Lung (tissue), 12 donors: ENCODE measurements around the gene SAYSD1. TPM values are rescaled to one million over a fixed set of nuclear protein-coding genes. Genes with fewer than 3 reads are reported as not detected.

Experiments
- ATAC-seq: fragments of 200-7000 bp; cut with Tn5 transposase; one replicate; pipeline ENCODE4 v1.9.1; 2020; ENCODE audit warnings: moderate number of reproducible peaks; ENCODE audit not compliant: insufficient read depth, low FRiP score
- DNase-seq, 3 donors: peaks; one replicate each; pipeline ENCODE4 v3.0.0-alpha.2; 2013 to 2017
- H3K27ac ChIP-seq, 2 donors: one replicate each; pipeline ENCODE4 v1.5.1; 2013; ENCODE audit warnings: mild to moderate bottlenecking in 2 of 2, moderate library complexity in 2 of 2, control low read depth in 1 of 2, inconsistent platforms in 1 of 2, low read depth in 1 of 2, low read length in 1 of 2
- H3K27me3 ChIP-seq, 3 donors: one replicate each; pipeline ENCODE4 v1.5.1; 2013; ENCODE audit warnings: low read length in 2 of 3; ENCODE audit not compliant: control insufficient read depth in 3 of 3, insufficient read depth in 3 of 3
- H3K36me3 ChIP-seq, 4 donors: one replicate each; pipeline ENCODE4 v1.5.1; 2013; ENCODE audit warnings: low read length in 4 of 4, mild to moderate bottlenecking in 1 of 4, moderate library complexity in 1 of 4; ENCODE audit not compliant: control insufficient read depth in 4 of 4, insufficient read depth in 4 of 4
- H3K4me1 ChIP-seq, 5 donors: one replicate each; pipeline ENCODE4 v1.5.1; 2013; ENCODE audit warnings: low read length in 5 of 5, mild to moderate bottlenecking in 2 of 5, moderate library complexity in 1 of 5; ENCODE audit not compliant: control insufficient read depth in 5 of 5, insufficient read depth in 5 of 5
- H3K4me3 ChIP-seq: one replicate; pipeline ENCODE4 v1.5.1; 2013; ENCODE audit warnings: mild to moderate bottlenecking, control low read depth, moderate library complexity
- H3K9ac ChIP-seq, 2 donors: one replicate each; pipeline ENCODE4 v1.5.1; 2013; ENCODE audit warnings: low read length in 2 of 2, control low read depth in 1 of 2; ENCODE audit not compliant: insufficient read depth in 1 of 2
- H3K9me3 ChIP-seq, 4 donors: one replicate each; pipeline ENCODE4 v1.5.1; 2013; ENCODE audit warnings: low read length in 3 of 4, mild to moderate bottlenecking in 1 of 4, moderate library complexity in 1 of 4; ENCODE audit not compliant: control insufficient read depth in 4 of 4, insufficient read depth in 3 of 4
- WGBS, 2 donors: extraction: QIAGEN DNeasy Blood & Tissue Kit; methylation state at CpG; one replicate each; pipeline ENCODE4 v1.1.7; 2013; 5-methylcytosine and 5-hydroxymethylcytosine counted together
- polyA plus RNA-seq, 2 donors: library from polyadenylated mRNA; stranded (reverse); fragments of 200-250 nt; gene quantifications; one replicate each; pipeline ENCODE4 v1.2.1, GENCODE V29; 2013
- total RNA-seq, 2 donors: library from RNA; depleted of rRNA in 1 of 2; stranded (reverse); fragments of >200 nt in 1 of 2; gene quantifications; one replicate each; pipeline ENCODE4 v1.2.1, GENCODE V29; 2014 to 2021
- TF ChIP-seq, protein P1 (sequence below): IDR thresholded peaks from 2 replicates; pipeline ENCODE4 v1.5.1; 2012; ENCODE audit warnings: mild to moderate bottlenecking; ENCODE audit errors: control extremely low read depth, extremely low read depth
- donor health status: control.
- donor health status: control.
- donor health status: Bipolar disorder and iron deficiency.
- donor health status: healthy.
- donor health status: DM: yes; HTN: yes; CAD: no.

Gene SAYSD1
- total and polyA plus RNA-seq, 4 donors, result 9.8 to 17.8 (median 16.5) TPM

DNA sequence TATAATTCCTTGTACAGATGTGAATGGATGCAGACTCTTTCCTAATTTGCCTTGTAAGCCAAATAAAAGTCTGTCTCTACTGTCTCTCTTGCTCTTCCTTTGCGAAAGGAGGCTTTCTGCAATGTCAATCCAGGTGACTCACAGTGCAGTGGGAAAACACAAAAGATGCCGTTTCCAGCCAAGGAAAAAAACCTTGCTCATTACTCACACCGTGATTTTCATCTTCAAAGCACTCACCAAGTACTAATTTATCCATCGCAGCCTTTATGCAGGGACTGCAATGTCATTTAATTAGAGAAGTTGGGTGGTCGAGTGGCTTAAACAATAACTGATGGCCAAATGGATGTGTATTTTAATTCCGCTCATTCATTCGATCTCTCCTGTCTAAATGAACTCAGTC, 23.8 kb downstream of the SAYSD1 start:
- H3K9ac ChIP-seq, result no peak overlapping the region
- TF ChIP-seq, protein P1, sequence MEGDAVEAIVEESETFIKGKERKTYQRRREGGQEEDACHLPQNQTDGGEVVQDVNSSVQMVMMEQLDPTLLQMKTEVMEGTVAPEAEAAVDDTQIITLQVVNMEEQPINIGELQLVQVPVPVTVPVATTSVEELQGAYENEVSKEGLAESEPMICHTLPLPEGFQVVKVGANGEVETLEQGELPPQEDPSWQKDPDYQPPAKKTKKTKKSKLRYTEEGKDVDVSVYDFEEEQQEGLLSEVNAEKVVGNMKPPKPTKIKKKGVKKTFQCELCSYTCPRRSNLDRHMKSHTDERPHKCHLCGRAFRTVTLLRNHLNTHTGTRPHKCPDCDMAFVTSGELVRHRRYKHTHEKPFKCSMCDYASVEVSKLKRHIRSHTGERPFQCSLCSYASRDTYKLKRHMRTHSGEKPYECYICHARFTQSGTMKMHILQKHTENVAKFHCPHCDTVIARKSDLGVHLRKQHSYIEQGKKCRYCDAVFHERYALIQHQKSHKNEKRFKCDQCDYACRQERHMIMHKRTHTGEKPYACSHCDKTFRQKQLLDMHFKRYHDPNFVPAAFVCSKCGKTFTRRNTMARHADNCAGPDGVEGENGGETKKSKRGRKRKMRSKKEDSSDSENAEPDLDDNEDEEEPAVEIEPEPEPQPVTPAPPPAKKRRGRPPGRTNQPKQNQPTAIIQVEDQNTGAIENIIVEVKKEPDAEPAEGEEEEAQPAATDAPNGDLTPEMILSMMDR, result no peak
- H3K36me3 ChIP-seq, result no peaks in the 10 kb centered on the region
- peaks cover 5 to 55% (median 11%) of the 10 kb centered on the region in 5 donors for H3K4me1 ChIP-seq
- WGBS, 2 donors, result 83 to 84% methylated on average over 7 of the region's 7 CpGs
- DNase-seq (no peak), ATAC-seq (no peak)
- peaks cover 0 to 2% (median 0%) of the 10 kb centered on the region in 4 donors for H3K9me3 ChIP-seq
- no peak overlapping the region for H3K27ac ChIP-seq
- no peaks in the 10 kb centered on the region for H3K27me3 ChIP-seq
- no peak overlapping the region for H3K4me3 ChIP-seq

DNA sequence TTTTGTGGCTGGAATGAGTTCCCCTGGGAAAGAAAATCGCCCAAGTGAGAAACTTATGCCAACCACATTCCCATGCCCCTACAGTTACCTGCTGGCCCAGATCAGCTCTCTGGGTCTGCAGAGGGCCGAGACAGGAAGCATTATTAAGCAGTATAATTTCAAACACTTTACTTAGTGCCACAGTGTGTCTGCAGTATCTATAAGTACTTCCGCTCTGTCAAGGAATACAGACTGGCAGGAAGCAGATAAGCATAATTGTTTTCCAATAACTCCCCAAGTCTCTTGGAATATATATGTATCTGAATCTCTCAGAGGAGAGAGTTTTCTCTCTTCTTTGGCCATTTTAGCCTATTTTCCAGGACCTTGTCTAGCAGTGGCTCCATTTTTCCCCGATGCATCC, 24.9 kb downstream of the SAYSD1 start:
- ATAC-seq, result no peak
- WGBS, 2 donors, result 31 to 46% methylated on average over 4 of the region's 4 CpGs
- Histone ChIP-seq H3K4me3 (no peak overlapping the region), H3K27ac (no peak overlapping the region), H3K27me3 (no peaks in the 10 kb centered on the region), H3K36me3 (no peaks in the 10 kb centered on the region), H3K4me1 (peaks cover 5 to 62% (median 11%) of the 10 kb centered on the region in 5 donors), H3K9me3 (peaks cover 0 to 2% (median 0%) of the 10 kb centered on the region in 4 donors), H3K9ac (no peak overlapping the region)
- no peak for DNase-seq
- TF ChIP-seq, protein P1, result no peak

DNA sequence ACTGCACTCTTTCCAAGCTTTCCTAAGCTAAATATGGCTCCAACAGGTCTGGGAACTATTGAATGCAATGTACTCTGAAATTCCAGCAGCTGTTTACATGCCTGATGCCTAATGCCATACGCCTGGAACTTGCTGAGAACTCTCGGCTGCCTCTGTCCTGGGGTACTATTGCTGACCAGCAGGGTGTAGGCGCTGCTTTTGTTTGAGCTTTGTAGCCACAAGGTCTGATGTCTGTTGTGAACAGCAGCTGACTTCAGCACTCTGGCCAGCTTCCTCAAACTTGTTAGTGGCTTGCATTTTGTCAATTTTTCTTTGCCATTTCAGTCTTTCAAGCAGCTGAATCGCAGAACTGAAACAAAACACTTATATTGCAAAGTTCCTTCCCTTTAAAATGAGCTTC, 26.7 kb downstream of the SAYSD1 start:
- TF ChIP-seq, protein P1, result peak; percentile 28
- WGBS, 2 donors, result 18 to 23% methylated on average over 4 of the region's 4 CpGs
- H3K9me3 ChIP-seq, result peaks cover 0 to 2% (median 0%) of the 10 kb centered on the region in 4 donors
- no peaks in the 10 kb centered on the region for H3K36me3 ChIP-seq
- peaks cover 3 to 57% (median 8%) of the 10 kb centered on the region in 5 donors for H3K4me1 ChIP-seq
- DNase-seq, result peak; percentile 93 to 96 (median 95)
- H3K9ac ChIP-seq, result no peak overlapping the region
- H3K27me3 ChIP-seq, result no peaks in the 10 kb centered on the region
- ATAC-seq, result peak; percentile 70
- no peak overlapping the region for H3K27ac ChIP-seq
- no peak overlapping the region for H3K4me3 ChIP-seq

DNA sequence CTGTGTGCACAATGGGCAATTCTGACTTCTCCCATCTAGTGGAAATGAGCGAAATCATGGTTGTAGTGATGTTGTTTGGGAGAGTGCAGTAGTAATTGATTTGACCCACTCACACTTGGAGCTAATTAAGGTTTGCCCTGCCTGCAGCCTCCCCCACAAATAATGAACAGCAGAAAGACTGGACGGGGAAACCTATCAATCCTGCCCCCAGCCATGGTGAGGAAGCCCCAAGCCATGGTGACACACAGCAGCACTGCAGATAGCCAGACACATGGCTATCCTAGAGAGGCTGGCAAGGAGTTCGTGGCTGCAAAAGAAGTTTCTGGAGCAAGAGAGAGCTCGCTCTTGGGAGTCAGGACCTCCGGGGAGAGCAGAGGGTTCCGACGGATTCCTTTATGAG, 27.8 kb downstream of the SAYSD1 start:
- WGBS, 2 donors, result 83 to 84% methylated on average over 7 of the region's 7 CpGs
- H3K36me3 ChIP-seq, result no peaks in the 10 kb centered on the region
- no peak for DNase-seq
- no peak overlapping the region for H3K27ac ChIP-seq
- TF ChIP-seq, protein P1, result no peak
- no peak for ATAC-seq
- no peaks in the 10 kb centered on the region for H3K27me3 ChIP-seq
- peaks cover 3 to 45% (median 7%) of the 10 kb centered on the region in 5 donors for H3K4me1 ChIP-seq
- H3K9me3 ChIP-seq, result peaks cover 0 to 2% (median 0%) of the 10 kb centered on the region in 4 donors
- no peak overlapping the region for H3K4me3 ChIP-seq
- H3K9ac ChIP-seq, result no peak overlapping the region
